HG03378 (cell line): ENCODE measurements around the gene SYNE3.

Experiments
- ATAC-seq: cut with Tn5 transposase; IDR thresholded peaks from one replicate; pipeline ENCODE4 v1.9.1; 2021; ENCODE audit warnings: mild to moderate bottlenecking, moderate library complexity; ENCODE audit not compliant: unreplicated experiment

Gene SYNE3

GRCh38 chr14:95477411-95478269 lies 38.8 kb downstream of the SYNE3 start:
- no peak for ATAC-seq

GRCh38 chr14:95476747-95477146 lies 39.7 kb downstream of the SYNE3 start:
- no peak for ATAC-seq

DNA sequence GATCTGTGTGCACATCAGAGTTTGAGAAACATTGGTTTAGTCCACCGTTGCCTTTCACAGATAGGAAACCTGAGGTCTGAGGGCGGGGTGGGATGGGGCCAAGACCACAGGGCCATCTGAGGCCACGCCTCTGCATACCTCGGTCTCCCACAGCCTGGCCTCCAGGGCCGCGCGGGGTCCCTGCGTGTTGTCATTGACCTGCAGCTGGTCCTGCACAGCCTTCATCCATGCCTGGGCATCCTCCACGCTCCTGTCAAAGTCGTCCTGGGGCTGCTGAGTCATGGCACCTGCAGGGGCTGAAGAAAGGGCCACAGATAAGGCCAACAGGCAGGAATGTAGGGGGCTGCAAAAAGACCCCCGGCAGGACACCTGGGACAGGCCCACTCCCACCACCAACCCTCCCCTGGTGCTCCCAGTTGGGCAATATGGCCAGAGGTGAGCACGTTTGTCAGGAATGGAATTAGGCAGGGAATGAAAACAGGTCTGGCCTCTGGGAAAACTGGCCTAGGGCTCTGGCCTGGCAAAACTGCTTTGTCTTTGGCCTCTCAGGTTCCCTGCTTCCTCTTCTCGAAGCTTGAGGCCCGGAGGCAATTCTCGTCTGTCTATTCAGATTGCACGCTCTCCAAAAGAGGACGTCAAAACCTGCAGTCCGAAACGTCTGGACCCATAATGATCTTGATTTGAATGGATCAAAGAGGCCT lies 40.8 kb downstream of the SYNE3 start:
- ATAC-seq, result no peak

DNA sequence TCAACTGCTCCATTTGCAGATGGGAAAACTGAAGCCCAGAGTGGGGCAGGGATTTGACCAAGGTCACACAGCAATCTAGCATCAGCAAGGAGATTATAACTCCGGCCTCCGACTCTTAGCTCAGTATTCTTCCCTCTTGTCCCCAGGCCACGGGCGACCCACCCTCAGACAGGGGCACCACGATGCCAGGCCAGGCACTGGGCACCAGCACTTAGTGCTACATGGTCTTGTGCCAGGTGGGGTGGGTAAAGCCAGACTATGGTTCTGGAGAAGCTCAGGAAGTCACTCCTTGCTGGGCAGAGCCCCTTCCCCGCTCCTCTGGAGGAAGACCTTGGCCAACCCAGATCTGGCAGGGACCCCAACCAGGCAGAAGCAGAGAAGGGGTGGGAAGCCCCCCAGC lies 41.5 kb downstream of the SYNE3 start:
- ATAC-seq, result no peak

- no peak for ATAC-seq
These were observed 42.0 kb downstream of the SYNE3 start for GRCh38 chr14:95474486-95474885.

- no peak for ATAC-seq
These were observed 43.6 kb downstream of the SYNE3 start for GRCh38 chr14:95472819-95473251.

GRCh38 chr14:95471476-95471875 lies 45.0 kb downstream of the SYNE3 start:
- no peak for ATAC-seq

DNA sequence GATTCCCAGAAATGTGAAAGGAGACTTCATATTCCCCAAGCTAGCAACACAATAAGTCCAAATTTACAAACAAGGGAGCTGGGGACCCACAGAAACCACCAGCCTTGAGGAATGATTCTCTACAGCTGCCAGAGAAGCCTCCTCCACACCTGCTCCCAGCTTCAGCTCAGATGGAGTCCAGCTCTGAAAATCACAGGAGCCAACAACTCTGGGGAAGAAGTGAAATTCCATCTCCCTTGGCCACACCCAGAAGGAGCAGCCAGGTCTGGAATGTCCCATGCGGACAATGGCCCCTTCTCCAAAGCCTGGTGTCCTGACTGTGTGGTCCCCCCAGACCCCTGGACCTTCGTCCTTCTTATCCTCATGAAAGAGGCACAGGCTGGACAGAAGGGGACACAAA lies 45.4 kb downstream of the SYNE3 start:
- ATAC-seq, result no peak

DNA sequence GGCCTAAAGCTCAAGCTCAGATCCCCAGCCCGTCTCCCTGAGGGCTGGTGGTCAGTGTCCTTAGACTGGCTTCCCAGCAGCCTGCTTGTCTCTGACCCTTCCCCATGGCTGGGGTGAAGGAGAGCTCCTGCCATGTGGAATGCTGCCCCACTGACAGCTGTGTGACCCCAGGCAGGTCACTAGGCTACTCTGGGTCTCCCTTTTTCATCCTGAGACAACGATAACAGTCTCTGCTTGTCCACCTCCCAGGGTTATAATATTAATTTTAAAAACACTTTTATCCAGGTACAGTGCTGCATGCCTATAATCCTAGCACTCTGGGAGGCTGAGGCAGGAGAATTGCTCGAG lies 47.3 kb downstream of the SYNE3 start:
- ATAC-seq, result no peak

- no peak for ATAC-seq
These were observed 47.9 kb downstream of the SYNE3 start for GRCh38 chr14:95468448-95469133.

- ATAC-seq, result no peak
These were observed 48.8 kb downstream of the SYNE3 start for GRCh38 chr14:95467657-95468056.

- no peak for ATAC-seq
These were observed 49.2 kb downstream of the SYNE3 start for GRCh38 chr14:95467232-95467631.
